AG10803 (cell line): ENCODE data around the gene FIP1L1.
"Not testable (repeated sequence)": the region's sequence is repeated elsewhere in the genome, so short reads cannot be mapped to it uniquely, and the experiment has no call there.

ENCODE experiments used
- DNase-seq: peaks from one replicate; pipeline ENCODE4 v3.0.0; 2010; ENCODE audit warnings: low read depth
- H3K4me3 ChIP-seq: 2 replicates; pipeline ENCODE4 v1.5.1; 2011; ENCODE audit warnings: mild to moderate bottlenecking, low read length, control low read depth
- CTCF ChIP-seq: conservative IDR thresholded peaks from 2 replicates; pipeline ENCODE4 v1.5.1; 2011; ENCODE audit warnings: mild to moderate bottlenecking, low read length, control low read depth, inconsistent platforms

Gene FIP1L1, protein sequence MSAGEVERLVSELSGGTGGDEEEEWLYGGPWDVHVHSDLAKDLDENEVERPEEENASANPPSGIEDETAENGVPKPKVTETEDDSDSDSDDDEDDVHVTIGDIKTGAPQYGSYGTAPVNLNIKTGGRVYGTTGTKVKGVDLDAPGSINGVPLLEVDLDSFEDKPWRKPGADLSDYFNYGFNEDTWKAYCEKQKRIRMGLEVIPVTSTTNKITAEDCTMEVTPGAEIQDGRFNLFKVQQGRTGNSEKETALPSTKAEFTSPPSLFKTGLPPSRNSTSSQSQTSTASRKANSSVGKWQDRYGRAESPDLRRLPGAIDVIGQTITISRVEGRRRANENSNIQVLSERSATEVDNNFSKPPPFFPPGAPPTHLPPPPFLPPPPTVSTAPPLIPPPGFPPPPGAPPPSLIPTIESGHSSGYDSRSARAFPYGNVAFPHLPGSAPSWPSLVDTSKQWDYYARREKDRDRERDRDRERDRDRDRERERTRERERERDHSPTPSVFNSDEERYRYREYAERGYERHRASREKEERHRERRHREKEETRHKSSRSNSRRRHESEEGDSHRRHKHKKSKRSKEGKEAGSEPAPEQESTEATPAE

DNA sequence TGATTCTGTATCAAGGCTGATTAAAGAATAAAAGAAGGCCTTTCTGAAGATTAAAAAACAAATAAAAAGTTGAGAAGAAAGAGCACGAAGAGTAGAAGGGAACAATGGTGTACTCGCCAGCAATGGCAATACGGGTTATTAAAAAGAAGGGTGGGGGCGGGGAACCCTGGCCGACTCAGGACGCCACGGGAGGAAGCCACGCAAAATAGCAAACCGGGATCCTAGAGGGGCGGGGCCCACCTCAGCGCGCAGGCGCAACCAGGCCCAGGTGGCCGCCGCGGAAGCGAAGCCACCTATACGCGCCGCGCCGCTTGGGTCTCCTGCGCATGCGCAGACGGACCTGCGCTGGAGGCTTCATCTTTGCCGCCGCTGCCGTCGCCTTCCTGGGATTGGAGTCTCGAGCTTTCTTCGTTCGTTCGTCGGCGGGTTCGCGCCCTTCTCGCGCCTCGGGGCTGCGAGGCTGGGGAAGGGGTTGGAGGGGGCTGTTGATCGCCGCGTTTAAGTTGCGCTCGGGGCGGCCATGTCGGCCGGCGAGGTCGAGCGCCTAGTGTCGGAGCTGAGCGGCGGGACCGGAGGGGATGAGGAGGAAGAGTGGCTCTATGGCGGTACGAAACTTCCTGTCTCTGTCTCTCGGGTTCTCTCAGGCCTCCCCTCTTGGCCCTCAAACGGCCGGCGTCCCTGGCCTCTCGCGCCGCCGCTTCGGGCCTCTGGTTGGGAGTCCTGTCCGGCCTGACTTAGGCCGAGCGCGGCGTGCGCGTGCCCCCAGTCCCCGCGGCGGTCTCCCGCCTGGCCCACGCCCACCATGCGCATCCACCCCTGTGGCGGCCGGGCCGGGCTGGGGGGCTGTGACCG is at the start of gene FIP1L1:
TSS of gene FIP1L1 (plus strand) at position 323 of the 852 bp plus-strand sequence. CDS start at position 521, 198 bp downstream.
- no peak for TF ChIP-seq CTCF
- H3K4me3 ChIP-seq: peak within 1 kb of the TSS; percentile 80
- DNase-seq: peak; percentile 83

DNA sequence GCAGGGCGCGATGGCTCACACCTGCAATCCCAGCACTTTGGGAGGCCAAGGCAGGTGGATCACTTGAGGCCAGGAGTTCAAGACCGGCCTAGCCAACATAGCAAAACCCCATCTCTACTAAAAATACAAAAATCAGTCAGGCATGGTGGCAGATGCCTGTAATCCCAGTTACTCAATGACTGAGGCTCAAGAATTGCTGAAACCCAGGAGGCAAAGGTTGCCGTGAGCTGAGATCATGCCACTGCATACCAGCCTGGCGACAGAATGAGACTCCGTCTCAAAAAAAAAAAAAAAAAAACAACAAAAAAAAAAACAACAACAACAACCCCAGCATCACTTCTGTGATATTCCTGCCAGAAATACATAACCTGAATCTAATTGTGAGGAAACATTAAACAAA is 42.5 kb upstream of the FIP1L1 start:
- DNase-seq: peak; percentile 16
- H3K4me3 ChIP-seq: not testable (repeated sequence)

DNA sequence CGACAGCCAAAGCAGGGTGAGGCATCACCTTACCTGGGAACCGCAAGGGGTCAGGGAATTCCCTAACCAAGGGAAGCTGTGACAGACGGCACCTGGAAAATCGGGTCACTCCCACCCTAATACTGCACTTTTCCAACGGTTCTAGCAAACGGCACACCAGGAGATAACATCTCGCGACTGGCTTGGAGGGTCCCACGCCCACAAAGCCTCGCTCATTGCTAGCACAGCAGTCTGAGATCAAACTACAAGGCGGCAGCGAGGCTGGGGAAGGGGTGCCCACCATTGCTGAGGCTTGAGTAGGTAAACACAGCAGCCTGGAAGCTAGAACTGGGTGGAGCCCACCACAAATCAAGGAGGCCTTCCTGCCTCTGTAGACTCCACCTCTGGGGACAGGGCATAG is 37.3 kb upstream of the FIP1L1 start:
- not testable (repeated sequence) for DNase-seq, H3K4me3 ChIP-seq

GRCh38 chr4:53346392-53346791 is 31.0 kb upstream of the FIP1L1 start:
- not testable (repeated sequence) for DNase-seq, H3K4me3 ChIP-seq

GRCh38 chr4:53346920-53347852 is 30.3 kb upstream of the FIP1L1 start:
- peak; percentile 41 for TF ChIP-seq CTCF
- DNase-seq: peak; percentile 82
- peak overlapping the region; percentile 11 for H3K4me3 ChIP-seq

- no peak overlapping the region for H3K4me3 ChIP-seq
- TF ChIP-seq CTCF: no peak
- no peak for DNase-seq
Measured at GRCh38 chr4:53348046-53348445, 29.4 kb upstream of the FIP1L1 start.

DNA sequence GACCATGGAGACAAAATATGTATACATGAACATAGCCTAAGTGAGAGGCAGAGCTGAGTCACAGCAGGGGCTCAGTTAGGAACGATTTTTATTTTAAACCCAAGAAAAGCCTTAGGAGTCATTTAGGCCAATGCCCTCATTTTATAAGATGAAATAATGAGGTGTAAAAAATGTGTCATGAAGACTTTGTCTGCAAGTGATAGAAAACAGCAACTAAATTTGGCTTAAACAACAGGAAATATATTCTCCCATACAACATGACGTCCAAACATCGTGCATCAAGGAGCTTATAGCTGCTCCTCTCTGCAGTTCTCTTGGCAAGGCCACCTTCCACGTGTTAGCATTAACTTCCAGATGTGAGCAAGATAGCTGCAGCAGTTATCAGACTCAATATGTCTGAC is 28.4 kb upstream of the FIP1L1 start:
- TF ChIP-seq CTCF: no peak
- H3K4me3 ChIP-seq: no peak overlapping the region
- no peak for DNase-seq

- H3K4me3 ChIP-seq: no peak overlapping the region
- no peak for TF ChIP-seq CTCF
- DNase-seq: no peak
Measured at GRCh38 chr4:53354012-53354722, 23.3 kb upstream of the FIP1L1 start.
